Middle frontal gyrus (tissue), 1 donor: ENCODE data around the gene LEFTY1.
"Not testable (repeated sequence)": the region's sequence is repeated elsewhere in the genome, so short reads cannot be mapped to it uniquely, and the experiment has no call there.

Experiments
- DNase-seq: peaks from one replicate; pipeline ENCODE4 v3.0.0-alpha.2; 2015; ENCODE audit warnings: low spot score; ENCODE audit errors: extremely low spot score

LEFTY1 gene, protein sequence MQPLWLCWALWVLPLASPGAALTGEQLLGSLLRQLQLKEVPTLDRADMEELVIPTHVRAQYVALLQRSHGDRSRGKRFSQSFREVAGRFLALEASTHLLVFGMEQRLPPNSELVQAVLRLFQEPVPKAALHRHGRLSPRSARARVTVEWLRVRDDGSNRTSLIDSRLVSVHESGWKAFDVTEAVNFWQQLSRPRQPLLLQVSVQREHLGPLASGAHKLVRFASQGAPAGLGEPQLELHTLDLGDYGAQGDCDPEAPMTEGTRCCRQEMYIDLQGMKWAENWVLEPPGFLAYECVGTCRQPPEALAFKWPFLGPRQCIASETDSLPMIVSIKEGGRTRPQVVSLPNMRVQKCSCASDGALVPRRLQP

DNA sequence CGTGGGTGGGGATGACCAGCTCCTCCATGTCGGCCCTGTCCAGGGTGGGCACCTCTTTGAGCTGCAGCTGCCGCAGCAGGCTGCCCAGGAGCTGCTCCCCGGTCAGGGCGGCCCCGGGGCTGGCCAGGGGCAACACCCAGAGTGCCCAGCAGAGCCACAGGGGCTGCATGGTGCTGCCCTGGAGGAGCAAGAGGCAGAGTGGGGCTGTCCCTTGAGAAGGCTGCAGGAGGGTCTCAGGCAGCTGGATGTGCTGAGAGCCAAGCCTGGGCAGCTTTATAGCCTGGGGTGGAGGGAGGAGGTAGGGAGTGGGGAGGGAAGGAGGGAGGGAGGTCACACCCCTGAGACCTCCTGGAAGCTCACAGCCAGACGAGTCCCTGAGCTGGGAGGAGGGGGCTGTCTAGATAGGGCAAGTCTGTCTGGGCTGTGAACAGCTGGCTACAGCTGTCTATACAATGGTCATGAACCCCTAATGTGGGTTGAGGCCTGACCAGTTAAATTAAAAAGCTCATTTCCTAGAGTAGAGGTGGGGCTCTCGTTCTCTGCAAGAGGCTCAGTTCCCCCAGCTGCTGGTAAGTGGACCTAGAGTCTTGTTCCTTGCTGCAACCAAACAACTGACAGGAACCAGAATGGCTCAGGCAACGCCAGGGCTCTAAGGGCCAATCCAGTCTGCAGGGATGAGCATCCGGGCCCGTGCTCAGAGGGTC is at the start of gene LEFTY1:
Gene LEFTY1 (minus strand): TSS at position 249 of the 704 bp plus-strand sequence. CDS start 80 bp downstream, at position 169.
- no peak for DNase-seq

DNA sequence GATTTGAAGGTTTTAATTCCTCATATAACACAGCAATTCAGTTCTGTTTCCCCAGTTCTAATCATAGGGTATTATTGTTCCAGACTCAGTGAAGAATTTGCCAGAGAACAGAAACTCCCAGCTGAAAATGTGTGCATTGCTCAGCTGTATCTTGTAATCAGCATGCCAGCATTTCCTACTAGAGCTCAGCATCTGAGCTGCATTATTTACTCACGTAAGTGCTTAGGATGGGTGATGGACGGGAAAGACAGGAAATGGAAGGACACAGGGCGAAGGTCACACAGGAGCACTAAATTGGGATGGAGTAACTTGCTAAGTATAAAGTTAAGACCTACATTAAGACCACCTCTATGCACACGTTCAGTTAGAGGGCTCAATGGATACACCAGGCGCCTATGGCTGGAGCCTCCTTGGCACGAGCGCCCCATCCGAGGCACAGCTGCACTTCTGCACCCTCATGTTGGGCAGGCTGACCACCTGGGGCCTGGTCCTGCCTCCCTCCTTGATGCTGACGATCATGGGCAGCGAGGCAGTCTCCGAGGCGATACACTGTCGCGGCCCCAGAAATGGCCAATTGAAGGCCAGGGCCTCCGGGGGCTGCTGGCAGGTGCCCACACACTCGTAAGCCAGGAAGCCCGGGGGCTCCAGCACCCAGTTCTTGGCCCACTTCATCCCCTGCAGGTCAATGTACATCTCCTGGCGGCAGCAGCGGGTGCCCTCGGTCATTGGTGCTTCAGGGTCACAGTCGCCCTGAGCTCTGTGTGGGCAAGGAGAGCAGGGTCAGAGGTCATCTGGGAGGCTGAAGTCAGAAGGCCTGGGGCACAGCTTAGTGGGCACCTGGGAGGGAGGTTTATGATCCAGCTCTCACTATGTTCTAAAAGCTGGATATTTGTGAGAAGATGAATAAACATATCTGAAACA is 48.4 kb upstream of the LEFTY1 start:
- no peak for DNase-seq

DNA sequence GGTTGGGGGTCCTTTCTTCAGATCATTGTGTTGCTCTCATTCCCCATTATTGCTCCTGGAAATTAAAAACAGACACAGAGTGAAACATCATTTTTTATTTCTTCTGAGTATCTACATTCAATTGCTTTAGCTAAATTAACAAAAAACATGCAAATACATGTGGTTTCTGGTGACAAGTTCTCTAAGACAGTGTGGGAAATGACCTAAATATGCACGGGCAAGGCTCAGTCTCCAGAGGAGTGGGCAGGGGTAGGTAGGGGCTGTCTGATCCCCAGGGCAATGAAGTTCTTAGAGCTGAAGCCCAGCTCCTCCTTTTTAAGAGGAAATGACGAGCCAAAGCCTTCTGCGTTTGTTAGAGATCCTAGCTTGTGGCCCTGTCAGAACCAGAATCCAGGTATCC is 47.6 kb upstream of the LEFTY1 start:
- DNase-seq = no peak

DNA sequence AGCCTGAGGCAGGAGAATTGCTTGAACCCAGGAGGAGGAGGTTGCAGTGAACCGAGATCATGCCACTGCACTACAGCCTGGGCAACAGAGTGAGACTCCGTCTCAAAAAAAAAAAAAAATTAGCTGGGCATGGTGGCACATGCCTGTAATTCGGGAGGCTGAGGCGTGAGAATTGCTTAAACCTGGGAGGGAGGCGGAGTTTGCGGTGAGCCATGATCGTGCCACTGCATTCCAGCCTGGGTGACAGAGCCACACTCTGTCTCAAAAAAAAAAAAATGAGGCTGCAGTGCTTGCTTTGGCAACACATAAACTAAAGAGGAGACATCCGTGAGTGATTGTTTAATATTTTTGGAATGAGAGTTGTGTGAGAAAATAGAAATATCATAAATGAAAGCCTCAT is 47.1 kb upstream of the LEFTY1 start:
- not testable (repeated sequence) for DNase-seq

DNA sequence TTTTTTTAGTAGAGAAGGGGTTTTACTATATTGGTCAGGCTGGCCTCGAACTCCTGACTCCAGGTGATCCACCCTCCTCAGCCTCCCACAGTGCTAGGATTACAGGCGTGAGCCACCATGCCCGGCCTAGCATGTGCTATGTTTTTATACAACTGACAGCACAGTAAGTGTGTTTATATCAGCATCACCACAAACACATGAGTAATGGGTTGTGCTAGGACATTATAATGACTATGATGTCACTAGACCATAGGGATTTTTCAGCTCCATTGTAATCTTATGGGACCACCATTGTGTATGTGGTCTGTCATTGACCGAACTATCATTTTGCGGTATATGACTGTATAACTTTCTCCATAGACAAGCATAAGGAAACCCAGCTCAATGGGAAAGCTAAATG is 45.8 kb upstream of the LEFTY1 start:
- no peak for DNase-seq

DNA sequence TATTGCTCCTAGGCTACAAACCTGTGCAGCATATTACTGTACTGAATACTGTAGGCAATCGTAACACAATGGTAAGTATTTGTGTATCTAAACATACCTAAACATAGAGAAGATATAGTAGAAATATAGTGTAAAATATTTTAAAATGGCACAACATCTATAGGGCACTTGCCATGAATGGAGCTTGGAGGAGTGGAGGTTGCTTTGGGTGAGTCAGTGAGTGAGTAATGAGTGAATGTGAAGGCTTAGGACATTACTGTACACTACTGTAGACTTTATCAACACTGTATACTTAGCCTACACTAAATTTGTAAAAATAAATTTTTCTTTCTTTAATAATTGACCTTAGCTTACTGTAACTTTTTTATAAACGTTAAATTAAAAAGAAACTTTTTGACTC is 44.1 kb upstream of the LEFTY1 start:
- no peak for DNase-seq

DNA sequence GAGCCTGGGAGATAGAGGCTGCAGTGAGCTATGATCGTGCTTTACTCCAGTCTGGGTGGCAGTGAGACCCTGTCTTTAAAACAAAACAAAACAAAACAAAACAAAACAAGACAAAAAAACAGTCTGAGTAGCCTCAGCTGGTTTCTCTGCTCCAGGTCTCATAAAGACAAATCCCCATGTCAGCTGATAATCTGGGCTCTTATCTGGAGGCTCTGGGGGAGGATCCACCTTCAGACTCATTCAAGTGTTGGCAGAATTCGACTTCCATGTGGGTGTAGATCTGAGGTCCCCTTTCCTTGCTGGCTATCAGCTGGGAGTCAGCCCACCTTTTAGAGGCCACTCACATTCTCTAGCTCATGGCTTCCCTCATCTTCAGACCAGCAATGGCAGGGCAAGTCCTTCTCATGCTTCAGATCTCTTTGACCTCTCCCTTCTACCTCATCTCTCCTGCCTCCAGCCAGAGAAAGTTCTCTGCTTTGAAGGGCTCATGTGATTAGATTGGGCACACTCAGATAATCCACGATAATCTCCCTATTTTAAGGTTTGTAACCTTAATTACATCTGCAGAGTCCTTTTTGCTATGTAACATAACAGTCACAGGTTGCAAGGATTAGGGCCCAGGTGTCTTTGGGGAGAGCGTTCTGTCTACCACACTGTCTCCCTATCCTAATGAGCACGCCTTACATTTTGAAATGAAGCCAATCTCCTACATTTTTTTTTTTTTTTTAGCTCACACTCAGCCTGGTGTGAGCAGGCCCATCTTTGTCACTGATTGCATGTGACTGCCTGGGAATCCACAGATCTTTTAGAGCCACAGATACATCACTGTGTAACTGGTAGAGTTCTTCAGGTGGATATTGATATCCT is 42.6 kb upstream of the LEFTY1 start:
- DNase-seq = no peak

DNA sequence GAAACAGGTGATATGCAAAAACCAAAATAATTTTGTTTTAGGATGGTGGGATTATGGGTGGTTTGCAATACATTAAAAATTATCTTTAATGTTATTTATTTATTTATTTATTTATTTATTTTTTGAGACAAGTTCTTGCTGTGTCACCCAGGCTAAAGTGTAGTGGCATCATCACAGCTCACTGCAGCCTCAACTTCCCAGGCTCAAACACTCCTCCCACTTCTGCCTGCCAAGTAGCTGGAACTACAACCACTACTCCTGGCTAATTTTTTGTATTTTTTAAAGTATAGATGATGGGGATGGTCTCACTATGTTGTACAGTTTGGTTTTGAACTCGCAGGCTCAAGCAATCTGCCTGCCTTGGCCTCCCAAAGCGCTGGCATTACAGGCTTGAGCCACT is 41.6 kb upstream of the LEFTY1 start:
- DNase-seq = no peak

DNA sequence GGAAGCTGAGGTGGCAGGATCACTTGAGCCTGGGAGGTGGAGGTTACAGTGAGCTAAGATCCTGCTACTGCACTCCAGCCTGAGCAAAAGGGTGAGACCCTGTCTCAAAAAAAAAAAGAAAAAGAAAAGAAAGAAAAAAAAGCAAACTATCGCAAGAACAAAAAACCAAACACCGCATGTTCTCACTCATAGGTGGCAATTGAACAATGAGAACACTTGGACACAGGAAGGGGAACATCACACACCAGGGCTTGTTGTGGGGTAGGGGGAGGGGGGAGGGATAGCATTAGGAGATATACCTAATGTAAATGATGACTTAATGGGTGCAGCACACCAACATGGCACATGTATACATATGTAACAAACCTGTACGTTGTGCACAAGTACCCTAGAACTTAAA is 40.5 kb upstream of the LEFTY1 start:
- DNase-seq = not testable (repeated sequence)

DNA sequence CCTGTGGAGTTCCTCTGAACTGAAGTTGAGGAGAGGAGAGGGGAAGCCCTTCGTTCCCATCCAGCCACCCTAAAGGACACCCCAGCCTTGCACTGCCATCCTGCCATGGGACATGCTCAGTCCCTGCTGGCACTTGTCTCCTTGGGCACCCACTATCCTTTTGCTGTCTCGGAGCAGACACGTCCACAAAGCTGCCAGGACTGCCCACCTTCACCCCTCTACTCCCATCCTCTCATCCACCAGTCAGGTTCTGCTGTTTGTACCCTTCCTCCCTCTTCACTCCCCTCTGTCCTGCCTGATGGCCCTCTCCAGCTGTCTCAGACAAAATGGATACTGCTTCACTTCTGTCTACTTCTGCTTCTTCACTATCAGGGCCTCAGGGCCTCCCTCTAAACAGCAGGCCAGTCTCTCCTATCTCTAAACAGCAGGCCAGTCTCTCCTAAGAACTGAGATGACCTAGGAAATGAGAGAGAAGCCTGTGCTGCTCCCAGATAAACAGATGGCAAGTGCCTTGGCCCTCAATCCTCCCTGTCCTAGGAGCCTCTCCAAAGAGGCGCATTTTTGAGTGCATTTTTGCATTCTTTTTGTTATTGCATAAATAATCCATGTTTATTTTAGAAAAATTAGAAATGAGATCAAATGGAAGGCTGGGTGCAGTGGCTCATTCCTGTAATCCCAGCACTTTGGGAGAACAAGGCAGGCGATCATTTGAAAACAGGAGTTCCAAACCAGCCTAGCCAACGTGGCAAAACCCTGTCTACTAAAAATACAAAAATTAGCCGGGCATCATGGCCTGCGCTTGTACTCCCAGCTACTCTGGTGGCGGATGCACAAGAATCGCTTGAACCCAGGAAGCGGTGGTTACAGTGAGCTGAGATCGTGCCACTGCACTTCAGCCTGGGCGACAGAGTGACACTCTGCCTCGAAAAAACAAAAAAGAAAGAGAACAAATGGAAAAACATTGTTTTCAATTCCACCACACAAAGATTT is 39.5 kb upstream of the LEFTY1 start:
- DNase-seq = no peak

DNA sequence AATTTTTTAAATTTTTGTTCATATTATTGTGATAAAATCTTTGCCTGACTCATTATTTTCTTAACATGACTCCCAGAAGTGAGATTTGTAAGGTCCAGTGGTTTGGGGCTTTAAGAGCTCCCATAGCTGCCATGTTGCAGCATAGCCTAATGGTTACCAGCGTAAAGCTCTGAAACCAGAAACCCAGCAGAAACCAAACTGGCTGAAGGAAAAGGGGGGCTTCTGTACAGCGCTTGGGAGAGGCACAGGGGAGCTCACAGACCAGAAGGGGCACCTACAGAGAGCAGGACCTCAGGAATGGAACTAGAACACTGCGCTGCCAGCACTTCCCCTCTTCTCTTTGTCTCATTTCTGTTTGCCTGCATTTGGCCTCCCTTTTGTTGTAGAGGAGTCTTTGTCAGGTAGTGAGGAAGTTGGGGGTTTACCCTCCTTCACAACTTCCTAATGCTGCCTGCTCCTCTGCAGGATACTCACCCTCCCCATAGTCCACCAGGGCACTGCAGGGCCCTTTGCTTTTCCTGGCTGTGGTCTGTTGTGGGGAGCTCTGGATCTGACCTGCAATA is 37.7 kb upstream of the LEFTY1 start:
- no peak for DNase-seq

DNA sequence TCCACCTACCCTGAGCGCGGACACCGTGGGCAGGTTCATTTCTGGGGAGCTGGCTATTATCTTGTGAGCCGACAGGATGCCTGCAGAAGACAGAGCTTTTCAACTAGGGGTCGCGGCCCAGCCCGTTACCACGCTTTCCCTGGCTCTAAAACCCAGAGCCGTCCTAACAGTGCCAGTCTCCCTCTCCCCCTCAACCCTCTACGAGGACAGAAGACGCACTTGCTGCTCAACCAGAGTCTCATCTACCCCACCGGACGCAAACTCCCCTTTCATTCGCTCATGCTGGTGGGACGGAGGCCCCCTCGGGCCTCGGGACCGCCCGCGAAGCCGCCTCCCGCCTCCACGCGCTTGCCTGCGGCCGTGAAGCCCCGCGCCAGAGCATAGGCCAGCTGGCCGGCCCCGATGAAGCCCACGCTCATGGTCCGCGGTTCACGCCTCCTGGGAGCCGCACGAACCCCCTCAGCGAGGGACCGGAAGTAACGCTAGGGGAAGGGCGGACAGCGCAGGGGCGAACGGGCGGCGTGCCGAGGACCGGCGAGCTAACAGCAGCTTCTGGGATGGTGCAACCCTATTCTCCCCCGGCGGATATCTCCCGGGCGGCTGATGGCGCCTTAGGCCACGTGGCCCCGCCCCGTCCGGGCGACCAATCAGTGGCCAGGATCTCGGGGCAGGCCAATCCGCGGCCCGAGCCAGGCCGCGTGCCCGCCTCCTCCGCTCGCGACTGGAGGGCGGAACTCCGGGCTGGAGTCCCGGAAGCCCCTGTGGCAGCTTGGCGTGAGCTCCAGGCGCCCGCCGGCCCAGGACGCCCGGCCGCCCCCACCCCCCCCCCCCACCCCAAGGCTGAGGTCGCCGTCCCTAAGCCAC is 35.0 kb upstream of the LEFTY1 start, which contains the start of gene PYCR2:
Gene PYCR2 (minus strand): TSS at position 559 of the 864 bp plus-strand sequence. CDS start 140 bp downstream, at position 419.
- peak; percentile 94 for DNase-seq

DNA sequence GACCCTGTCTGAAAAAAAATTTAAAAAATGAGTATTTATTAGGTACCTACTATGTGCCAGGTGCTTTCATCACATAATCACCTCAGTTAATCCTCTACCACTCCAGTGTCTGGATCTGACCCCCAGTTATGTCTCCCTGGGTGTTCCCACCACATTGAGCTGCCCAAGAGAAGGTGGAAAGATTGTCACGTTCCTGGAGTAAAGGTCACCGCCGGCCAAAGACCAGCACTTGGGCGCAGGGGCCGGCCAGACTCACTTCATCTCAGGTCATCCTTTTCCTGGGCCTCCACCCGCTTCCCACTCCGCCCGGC is 34.4 kb upstream of the LEFTY1 start:
- DNase-seq = no peak

DNA sequence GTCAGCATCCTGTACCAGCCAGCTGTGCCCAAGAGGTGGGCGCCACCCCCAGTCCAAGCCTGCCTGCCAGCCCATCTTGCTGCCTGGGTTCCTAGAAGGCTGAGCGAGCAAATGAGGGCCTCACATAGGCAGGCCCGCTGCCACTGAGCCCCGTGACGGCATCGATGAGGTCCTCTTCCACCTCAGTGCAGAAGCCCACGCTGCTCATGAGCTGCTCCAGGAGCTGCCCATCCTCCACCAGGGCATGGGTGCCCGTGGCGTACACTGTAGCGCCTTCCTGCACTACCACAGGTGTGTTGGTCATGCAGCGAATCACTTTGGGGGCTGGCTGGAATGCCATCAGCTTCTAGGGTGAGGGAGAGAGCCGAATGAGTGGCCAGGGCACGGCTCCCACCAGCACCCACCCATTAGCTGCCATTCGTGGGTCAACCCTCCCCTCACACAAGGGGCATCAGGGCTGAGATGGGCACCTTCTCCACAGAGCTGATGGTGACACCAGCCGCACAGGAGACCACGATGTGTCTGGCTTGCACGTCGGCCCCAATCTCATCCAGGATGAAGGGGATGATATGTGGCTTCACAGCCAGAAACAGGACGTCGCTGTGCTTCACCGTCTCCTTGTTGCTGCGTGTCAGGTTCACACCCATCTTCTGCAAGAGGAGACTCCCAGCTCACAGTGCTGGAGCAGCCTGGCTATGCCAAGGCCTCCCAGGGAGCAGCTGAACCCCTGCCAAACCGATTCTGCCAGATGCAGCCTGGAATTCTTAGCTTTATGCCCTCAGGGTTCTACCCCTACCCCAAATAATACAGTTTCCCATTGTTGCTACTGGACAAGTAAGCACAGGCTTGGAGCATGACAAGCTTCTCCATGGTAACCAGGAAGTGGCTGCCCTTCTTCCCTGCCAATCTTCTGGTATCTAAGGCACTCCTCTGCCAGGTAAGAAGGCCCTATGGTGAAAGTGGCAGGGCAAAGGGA is 33.1 kb upstream of the LEFTY1 start:
- DNase-seq = no peak

DNA sequence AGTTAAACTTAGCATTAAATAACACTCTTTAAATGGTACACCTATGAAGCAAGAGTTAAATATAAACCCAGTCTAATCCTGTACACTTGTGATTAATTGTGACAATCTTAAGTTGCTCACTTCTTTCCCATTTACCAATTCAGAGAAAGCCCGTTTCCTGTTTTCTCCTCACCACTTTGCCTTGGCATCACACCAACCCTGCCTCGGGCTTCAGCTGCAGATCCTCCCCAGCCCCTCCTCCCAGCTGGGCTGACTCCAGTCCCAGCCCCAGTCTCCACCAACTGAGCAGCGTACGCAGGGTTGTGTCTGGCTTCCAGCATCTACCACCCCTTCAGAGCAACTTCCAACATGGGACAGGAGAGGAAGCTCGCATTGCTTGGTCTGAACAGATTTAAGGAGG is 31.0 kb upstream of the LEFTY1 start:
- DNase-seq = peak; percentile 82

DNA sequence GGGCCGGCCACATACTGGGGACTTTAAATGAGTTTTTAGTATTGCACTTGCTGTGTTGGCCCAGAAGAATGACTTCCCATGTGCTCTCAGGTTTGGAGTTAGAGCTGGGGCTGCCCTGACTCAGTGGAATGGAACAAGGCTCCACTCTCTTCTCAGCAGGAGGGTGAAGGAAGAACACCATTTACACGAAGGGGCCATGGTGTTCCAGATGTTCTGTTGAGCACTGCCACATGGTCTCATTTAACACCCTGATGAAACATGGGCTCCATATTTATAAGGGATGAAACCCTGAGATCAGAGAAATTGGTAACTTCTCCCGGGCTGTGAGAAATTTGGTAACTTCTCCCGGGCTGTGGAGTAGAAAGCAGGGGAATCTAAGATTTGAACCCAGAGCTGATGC is 29.3 kb upstream of the LEFTY1 start:
- DNase-seq = no peak

DNA sequence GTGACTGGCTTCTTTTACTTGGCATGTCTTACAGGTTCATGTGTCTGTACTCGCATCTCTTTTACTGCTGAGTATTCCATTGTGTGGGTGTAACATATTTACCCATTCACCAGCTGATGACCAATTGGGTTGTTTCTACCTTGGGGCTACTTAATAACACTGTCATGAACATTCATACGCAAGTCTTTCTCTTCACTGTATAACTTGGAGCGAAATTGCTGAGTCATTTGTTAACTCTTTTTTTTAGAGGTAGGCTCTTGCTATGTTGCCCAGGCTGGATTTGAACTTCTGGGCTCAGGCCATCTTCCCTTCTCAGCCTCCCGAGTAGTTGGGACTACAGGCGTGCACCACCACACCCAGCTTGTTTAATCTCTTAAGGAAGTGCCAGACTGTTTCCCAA is 28.6 kb upstream of the LEFTY1 start:
- DNase-seq = no peak
